Measurements from ENCODE around the gene AGO3.

AGO3 gene

DNA sequence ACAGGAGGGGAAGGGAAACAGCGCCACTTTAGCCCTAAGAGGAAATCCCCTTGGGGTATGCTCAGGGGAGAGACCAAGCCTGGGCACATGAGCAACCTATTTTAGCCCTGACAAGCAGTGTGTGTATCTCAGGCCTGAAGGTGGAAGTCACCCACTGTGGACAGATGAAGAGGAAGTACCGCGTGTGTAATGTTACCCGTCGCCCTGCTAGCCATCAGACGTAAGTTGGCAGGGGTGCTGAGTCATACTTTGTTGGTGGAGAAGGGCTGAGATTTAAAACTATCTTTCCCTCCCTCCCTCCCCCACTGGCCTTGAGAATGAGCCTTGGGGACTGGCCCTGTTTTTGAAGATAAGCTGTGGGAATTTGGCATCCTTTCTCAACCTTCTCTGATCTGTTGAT, 36.7 kb upstream of the AGO3 start:
- Mint-ChIP-seq H3K36me3 (peaks cover 31 to 48% of the 10 kb centered on the region in 2 donors), H3K4me1 (peaks cover 14 to 25% of the 10 kb centered on the region in 2 donors), H3K27me3 (no peaks in the 10 kb centered on the region), H3K27ac (peak overlapping the region; percentile 89), H3K9me3 (no peaks in the 10 kb centered on the region), H3K4me3 (peak overlapping the region; percentile 5 to 17)
- peak; percentile 100 for ATAC-seq (replicated peaks)
- DNase-seq: peak; percentile 72

DNA sequence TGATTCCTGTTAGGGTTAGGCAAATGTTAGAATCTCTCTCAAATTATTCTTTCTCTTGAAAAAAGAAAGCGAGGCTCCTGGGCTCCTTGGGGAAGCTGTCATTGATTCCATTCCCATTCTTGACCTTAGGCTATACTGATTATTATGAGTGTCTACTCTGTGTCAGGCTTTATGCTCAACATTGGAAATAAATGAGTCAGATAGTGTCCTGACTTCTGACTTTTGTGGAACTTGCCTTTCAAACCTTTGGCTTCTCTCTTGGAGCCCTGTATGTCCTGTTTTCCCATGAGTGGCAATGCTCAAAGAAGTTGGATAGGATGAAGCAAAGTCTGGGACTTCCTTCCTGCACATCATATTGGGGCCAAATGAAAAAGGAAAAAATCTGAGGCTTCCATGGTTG, 36.2 kb upstream of the AGO3 start:
- no peaks in the 10 kb centered on the region for H3K9me3 Mint-ChIP-seq
- no peak overlapping the region for H3K4me3 Mint-ChIP-seq
- DNase-seq: no peak
- peak overlapping the region; percentile 89 for H3K27ac Mint-ChIP-seq
- peaks cover 33 to 47% of the 10 kb centered on the region in 2 donors for H3K36me3 Mint-ChIP-seq
- no peaks in the 10 kb centered on the region for H3K27me3 Mint-ChIP-seq
- H3K4me1 Mint-ChIP-seq: peaks cover 14 to 25% of the 10 kb centered on the region in 2 donors
- no peak for ATAC-seq (replicated peaks)

DNA sequence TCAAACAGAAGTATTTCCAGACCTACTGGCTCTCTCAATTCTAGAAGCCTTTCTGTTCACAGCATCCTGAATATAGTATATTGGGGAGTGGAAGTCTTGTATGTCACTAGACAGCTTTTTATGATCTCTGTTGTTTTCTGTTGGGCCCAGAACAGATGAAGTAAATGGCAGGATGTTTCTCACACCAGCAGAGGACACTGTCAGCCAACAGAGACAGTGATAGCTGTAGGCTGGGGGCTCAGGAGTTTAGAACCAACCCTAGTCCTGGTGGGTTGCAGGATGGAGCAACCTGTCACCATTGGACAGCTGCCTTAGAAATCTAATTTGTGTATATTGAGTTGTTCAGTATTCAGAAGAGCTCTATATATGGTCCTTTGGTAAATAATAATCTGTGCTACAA, 31.0 kb upstream of the AGO3 start:
- DNase-seq (no peak), ATAC-seq (replicated peaks) (no peak)
- H3K9me3 Mint-ChIP-seq: no peaks in the 10 kb centered on the region
- H3K4me3 Mint-ChIP-seq: no peak overlapping the region
- no peaks in the 10 kb centered on the region for H3K27me3 Mint-ChIP-seq
- H3K27ac Mint-ChIP-seq: no peak overlapping the region
- peaks cover 41 to 55% of the 10 kb centered on the region in 2 donors for H3K36me3 Mint-ChIP-seq
- H3K4me1 Mint-ChIP-seq: peaks cover 1 to 5% of the 10 kb centered on the region in 2 donors

DNA sequence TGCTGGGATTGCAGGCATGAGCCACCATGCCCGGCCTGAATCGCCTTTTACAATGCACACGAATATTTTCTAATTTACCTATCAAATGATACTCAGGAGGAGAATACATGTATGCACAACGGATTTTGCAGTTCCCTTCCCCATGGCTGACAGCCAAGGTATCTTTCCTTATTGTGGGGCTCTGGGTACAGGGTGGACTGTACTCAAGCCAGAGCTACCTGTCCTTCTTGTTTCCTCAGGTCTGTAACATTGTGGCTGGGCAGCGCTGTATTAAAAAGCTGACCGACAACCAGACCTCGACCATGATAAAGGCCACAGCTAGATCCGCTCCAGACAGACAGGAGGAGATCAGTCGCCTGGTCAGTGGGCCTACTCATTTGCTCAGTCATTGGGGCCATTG, 29.7 kb upstream of the AGO3 start:
- H3K27me3 Mint-ChIP-seq: no peaks in the 10 kb centered on the region
- no peak for ATAC-seq (replicated peaks)
- peaks cover 41 to 49% of the 10 kb centered on the region in 2 donors for H3K36me3 Mint-ChIP-seq

DNA sequence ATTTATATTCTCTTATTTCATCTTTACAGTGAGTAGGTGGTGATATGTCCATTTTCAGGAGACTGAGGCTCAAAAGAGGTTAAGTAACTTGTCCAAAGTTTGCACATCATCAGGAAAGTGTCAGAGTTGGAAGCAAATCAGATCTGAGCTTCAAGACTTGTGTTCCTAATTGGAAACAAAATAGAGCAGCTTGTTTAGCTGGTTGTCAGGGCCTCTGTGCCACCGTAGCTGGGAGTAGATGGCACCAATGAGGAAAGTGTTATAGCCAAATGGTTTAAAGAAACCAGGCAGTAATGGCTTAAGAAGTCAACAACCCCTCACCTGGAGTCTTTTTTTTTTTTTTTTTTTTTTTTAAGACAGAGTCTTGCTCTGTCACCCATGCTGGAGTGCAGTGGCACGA, 28.2 kb upstream of the AGO3 start:
- Mint-ChIP-seq H3K36me3 (peaks cover 41 to 42% of the 10 kb centered on the region in 2 donors), H3K4me1 (no peaks in the 10 kb centered on the region), H3K27ac (no peak overlapping the region), H3K27me3 (no peaks in the 10 kb centered on the region), H3K9me3 (no peaks in the 10 kb centered on the region), H3K4me3 (no peak overlapping the region)
- ATAC-seq (replicated peaks) (no peak), DNase-seq (no peak)

More for the DNA sequence above, 29.7 kb upstream of the AGO3 start:
- no peaks in the 10 kb centered on the region for H3K9me3 Mint-ChIP-seq
- no peak for DNase-seq
- H3K4me3 Mint-ChIP-seq: no peak overlapping the region
- no peak overlapping the region for H3K27ac Mint-ChIP-seq
- H3K4me1 Mint-ChIP-seq: no peaks in the 10 kb centered on the region

DNA sequence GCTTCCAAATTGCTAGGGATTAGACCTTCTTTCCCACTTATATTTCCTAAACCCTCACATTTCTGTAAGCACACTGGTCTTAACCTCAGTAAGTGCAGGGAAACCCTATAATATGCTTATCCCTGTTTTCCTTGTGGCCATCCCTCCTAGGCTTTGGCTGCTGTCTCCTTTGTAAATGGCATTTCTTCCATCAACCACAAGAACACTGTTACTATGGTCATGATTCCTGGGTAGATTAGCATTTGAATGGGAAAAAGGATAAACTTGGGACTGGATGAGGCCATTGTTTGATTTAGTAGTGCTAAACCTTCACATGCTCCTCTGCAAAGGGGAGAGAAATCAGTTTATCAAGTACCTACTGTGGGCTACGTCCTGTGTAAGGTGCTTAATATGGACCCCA, 16.2 kb upstream of the AGO3 start:
- peaks cover 57 to 64% of the 10 kb centered on the region in 2 donors for H3K36me3 Mint-ChIP-seq
- DNase-seq: no peak
- H3K4me3 Mint-ChIP-seq: no peak overlapping the region
- H3K27ac Mint-ChIP-seq: no peak overlapping the region
- ATAC-seq (replicated peaks): no peak
- no peaks in the 10 kb centered on the region for H3K4me1 Mint-ChIP-seq
- H3K27me3 Mint-ChIP-seq: no peaks in the 10 kb centered on the region
- H3K9me3 Mint-ChIP-seq: no peaks in the 10 kb centered on the region

DNA sequence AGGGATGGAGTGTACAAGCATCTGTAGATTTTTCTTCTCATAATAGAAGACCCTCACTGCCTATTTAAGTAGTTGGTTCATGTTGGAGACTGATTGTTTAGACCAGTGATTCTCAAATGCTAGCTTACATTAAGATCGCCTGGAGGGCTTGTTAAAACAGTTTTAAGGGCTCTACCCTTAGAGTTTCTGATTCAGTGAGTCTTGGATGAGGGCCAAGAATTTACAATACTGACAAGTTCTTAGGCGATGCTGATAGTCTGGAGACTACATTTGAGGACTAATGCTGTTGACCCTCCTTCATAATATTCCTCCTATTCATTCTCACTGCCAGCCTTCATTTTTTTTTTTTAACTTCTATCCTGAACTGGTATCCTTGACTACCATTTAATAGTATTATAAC, 15.2 kb upstream of the AGO3 start:
- H3K4me1 Mint-ChIP-seq: peaks cover 0 to 7% of the 10 kb centered on the region in 2 donors
- H3K4me3 Mint-ChIP-seq: no peak overlapping the region
- ATAC-seq (replicated peaks): no peak
- H3K36me3 Mint-ChIP-seq: peaks cover 61 to 71% of the 10 kb centered on the region in 2 donors
- no peaks in the 10 kb centered on the region for H3K27me3 Mint-ChIP-seq
- no peak overlapping the region for H3K27ac Mint-ChIP-seq
- no peak for DNase-seq
- no peaks in the 10 kb centered on the region for H3K9me3 Mint-ChIP-seq

DNA sequence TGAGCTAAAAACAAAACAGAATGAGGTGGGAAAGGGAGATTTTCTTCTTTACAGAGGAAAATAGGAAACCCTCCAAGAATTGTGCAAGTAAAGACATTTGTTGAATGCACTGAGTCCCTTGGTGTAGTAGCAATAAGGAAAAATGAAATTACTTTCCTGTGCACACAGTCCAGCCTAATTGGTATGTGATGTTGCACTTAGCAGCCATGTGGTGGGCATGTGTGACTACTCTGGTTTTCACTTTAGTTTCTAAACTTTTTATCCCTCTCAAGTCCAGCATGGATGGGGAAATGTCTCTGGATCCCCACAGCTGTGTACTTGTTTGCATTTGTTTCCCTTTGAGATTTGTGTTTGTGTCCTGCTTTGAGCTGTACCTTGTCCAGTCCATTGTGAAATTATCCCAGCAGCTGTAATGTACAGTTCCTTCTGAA, 7.1 kb upstream of the AGO3 start:
- Mint-ChIP-seq H3K4me1 (peaks cover 8 to 28% of the 10 kb centered on the region in 2 donors), H3K9me3 (no peaks in the 10 kb centered on the region), H3K27me3 (no peaks in the 10 kb centered on the region), H3K4me3 (no peak overlapping the region), H3K27ac (no peak overlapping the region), H3K36me3 (peaks cover 29 to 42% of the 10 kb centered on the region in 2 donors)
- ATAC-seq (replicated peaks) (no peak), DNase-seq (no peak)

DNA sequence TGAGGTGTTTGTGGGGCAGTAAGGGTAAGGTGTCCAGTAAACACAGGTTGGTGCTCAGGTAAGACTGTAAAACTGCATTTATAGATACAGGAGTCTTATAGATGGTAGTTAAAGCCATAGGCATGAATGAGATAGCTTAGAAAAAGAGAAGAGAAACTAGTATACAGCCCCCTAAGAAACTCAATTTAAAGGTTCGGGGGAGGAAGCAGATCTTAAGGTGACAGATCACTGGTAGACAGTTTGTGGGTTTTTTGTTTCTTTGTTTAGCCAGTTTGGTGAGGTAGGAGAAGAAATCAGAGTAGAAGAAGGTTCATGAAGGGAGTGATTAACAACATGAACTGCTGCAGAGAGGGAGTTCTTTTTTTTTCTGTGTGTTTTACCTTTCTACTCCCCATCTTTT, 6.1 kb upstream of the AGO3 start:
- no peak for DNase-seq
- Mint-ChIP-seq H3K36me3 (peaks cover 20 to 42% of the 10 kb centered on the region in 2 donors), H3K4me1 (peaks cover 10 to 36% of the 10 kb centered on the region in 2 donors), H3K27me3 (no peaks in the 10 kb centered on the region), H3K27ac (peak overlapping the region; percentile 39), H3K4me3 (no peak overlapping the region), H3K9me3 (no peaks in the 10 kb centered on the region)
- ATAC-seq (replicated peaks): peak; percentile 74 to 85

DNA sequence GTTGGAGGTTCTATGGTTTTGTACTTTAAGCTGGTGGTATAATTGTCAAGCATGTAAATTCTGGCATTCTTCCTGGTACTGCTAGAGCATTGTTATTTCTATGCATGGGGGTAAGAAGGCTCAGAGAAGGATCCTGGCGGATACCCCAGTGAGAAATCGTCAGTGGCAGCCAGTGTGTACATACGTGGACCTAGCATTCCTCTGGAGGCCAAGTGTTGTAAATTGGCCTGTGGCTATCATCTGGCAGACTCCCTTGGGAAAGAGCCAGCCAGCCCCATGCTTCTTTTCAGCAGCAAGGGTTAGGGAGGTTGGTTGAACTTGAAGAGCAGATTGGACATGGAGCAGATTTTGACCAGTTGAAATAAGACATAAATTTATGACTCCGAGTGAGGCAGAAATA, 5.2 kb upstream of the AGO3 start:
- Mint-ChIP-seq H3K36me3 (peaks cover 16 to 34% of the 10 kb centered on the region in 2 donors), H3K9me3 (no peaks in the 10 kb centered on the region), H3K4me3 (no peak overlapping the region), H3K27me3 (no peaks in the 10 kb centered on the region), H3K27ac (no peak overlapping the region), H3K4me1 (peaks cover 10 to 35% of the 10 kb centered on the region in 2 donors)
- DNase-seq: no peak
- ATAC-seq (replicated peaks): no peak

DNA sequence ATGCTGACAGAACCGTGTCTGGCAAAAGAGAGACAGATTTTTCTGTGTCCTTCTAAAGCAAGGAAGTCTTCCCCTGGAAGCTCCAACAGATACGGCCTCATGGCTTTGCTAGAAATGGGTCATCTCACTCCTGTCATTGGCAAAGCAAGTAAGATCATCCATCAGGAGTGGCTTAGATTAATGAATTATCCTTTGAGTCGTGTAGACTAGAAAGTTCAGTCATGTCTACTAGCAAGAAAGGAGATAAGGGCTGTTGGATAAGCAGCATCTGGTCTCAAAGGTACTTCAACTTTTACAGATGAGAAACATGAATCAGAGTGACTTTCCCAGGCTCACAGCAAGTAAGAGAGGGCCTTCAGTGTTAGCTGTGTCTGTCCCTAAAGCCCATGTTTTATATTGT, 3.4 kb upstream of the AGO3 start:
- no peaks in the 10 kb centered on the region for H3K9me3 Mint-ChIP-seq
- H3K36me3 Mint-ChIP-seq: peaks cover 9 to 21% of the 10 kb centered on the region in 2 donors
- no peak overlapping the region for H3K4me3 Mint-ChIP-seq
- H3K27ac Mint-ChIP-seq: no peak overlapping the region
- H3K4me1 Mint-ChIP-seq: peaks cover 15 to 48% of the 10 kb centered on the region in 2 donors
- ATAC-seq (replicated peaks) (no peak), DNase-seq (no peak)
- no peaks in the 10 kb centered on the region for H3K27me3 Mint-ChIP-seq

DNA sequence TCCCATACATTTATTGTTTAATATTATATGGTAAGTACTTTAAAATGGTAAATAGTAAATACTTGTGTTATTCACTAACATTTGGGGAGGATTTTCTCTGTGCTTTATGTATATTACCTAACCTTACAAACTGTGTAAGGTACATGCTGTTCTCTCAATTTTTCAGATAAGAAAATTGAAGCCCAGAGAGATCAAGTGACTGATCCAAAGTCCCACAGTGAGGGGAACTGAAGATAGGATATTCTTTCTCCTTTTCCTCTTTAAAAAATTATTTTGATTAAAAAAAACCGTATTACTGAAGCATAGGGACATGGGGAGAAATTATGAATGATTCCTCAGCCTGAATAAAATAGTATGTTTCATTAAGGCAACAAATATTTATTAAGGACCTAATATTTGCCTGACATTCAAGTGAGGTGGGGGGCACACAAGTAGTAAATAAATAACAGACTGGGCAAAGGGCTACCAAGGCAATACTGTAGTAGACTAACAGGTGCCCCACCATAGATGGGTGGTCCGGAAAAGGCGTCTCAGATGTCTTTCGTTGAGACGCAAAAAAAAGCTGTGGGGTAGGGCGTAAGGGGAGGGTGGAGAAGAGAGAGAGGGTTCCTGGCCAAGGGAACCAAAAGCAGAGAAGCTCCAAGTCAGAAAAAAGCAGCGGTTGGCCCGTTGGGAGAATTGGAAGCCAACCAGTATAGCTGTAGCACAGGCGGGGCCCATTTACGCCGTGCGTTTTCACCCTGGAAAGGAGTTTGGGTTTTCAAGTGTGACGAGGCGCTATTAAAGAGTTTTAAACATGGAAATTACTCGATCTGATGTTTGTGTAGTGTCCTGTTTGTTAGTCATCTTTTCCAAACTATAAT, 944 bp upstream of the AGO3 start:
- H3K27me3 Mint-ChIP-seq: no peaks in the 10 kb centered on the region
- H3K4me1 Mint-ChIP-seq: peaks cover 10 to 48% of the 10 kb centered on the region in 2 donors
- DNase-seq: peak; percentile 13
- ATAC-seq (replicated peaks): peak; percentile 16 to 17
- H3K27ac Mint-ChIP-seq: peak overlapping the region; percentile 97
- peaks cover 5 to 15% of the 10 kb centered on the region in 2 donors for H3K36me3 Mint-ChIP-seq
- H3K4me3 Mint-ChIP-seq: peak overlapping the region; percentile 93 to 96
- H3K9me3 Mint-ChIP-seq: no peaks in the 10 kb centered on the region

DNA sequence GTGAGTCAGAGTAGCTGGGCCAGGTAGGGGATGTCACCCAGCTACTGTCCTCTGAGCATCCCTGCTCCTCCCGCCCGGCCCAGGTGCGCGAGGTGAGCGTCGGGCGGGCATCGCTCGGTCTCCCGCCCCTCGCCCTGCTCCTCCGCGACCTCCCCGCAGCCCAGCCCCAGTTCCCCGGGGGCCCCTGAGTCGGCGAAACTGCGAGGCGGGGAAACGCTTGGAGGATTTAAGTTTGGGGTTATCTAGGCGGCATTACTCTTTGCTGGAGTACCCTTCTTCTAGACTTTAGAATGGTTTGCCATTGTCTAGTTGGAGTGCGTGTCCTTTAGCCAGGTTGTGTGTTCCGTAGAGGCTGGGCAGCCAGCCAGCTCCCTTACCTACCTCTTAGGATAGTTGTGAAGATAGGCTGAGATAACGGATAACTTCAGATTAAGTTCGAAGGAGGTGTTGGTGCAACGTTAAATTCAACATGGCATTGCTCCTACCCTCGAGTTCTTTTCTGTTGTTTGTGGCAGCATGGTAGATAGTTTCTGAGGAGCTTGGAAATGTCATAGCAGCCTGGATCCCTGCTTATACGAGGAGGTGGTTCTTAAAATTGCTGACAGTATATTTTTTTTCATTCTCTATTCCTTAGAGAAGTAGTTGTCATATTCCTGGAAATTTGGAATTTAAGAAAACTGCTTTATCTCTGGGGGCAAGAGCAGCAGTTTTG, 697 bp downstream of the AGO3 start:
- Mint-ChIP-seq H3K4me3 (peak overlapping the region; percentile 92 to 96), H3K4me1 (peaks cover 9 to 41% of the 10 kb centered on the region in 2 donors)

DNA sequence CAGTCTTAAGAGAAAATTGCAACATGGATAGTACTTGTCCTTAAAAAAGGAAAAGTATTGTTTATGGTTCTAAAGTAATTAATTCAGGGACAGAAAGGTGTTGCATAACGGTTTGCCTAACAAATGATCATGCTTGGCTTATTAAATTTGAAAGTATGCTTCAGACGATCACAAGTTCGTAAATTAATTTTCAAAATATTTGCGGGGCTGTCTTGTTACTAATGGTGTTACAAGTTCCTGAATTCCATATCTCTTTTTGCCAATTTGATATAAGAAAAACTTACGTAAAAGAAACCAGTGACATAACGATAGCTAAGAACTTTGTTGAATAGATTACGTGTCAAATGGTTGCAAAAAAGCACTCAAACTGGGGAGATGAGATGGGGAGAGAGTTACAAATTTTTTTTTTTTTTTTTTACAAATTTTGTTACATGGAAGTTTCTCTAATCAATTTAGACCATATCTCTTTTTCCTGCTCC, 1.3 kb downstream of the AGO3 start:
- peak overlapping the region; percentile 92 to 96 for H3K4me3 Mint-ChIP-seq
- peaks cover 2 to 12% of the 10 kb centered on the region in 2 donors for H3K36me3 Mint-ChIP-seq
- H3K27me3 Mint-ChIP-seq: no peaks in the 10 kb centered on the region
- no peak overlapping the region for H3K27ac Mint-ChIP-seq
- H3K9me3 Mint-ChIP-seq: no peaks in the 10 kb centered on the region
- DNase-seq: no peak
- peaks cover 9 to 41% of the 10 kb centered on the region in 2 donors for H3K4me1 Mint-ChIP-seq
- ATAC-seq (replicated peaks): no peak

More for the DNA sequence above, 697 bp downstream of the AGO3 start:
- Mint-ChIP-seq H3K27me3 (no peaks in the 10 kb centered on the region), H3K9me3 (no peaks in the 10 kb centered on the region), H3K27ac (peak overlapping the region; percentile 97), H3K36me3 (peaks cover 2 to 12% of the 10 kb centered on the region in 2 donors)
- peak; percentile 2 for DNase-seq
- peak; percentile 40 to 41 for ATAC-seq (replicated peaks)

Measured in stimulated activated naive B cell treated with anti-CD40 and anti-IgM and Interleukin-4, amounts not matched to agents 10 μg/mL and 1 μg/mL and 100 μg/mL, for 72 hours (primary cell).